ENCODE results near the gene SLC45A3. TPM values are rescaled to one million over a fixed set of nuclear protein-coding genes. Genes with fewer than 3 reads are reported as not detected.

SLC45A3 gene
- total and polyA plus RNA-seq, 2 of the 8 experiments (the other 6 are each of a cell fraction or from before 2014, with no cell fraction given), result 13.0 to 14.3 TPM

- no peak for TF ChIP-seq CHD7 (IDR thresholded peaks at IDR 0.05; ENCODE audit: insufficient replicate concordance, low read length)
- no peak for TF ChIP-seq BACH1 (IDR thresholded peaks at IDR 0.05; ENCODE audit: low read length)
- TF ChIP-seq USF2 (IDR thresholded peaks at IDR 0.05; ENCODE audit: low read length), result no peak
- no peak for TF ChIP-seq RXRA (IDR thresholded peaks at IDR 0.05; ENCODE audit: insufficient read depth, low read depth, low read length)
- TF ChIP-seq SP4 (IDR thresholded peaks at IDR 0.05; ENCODE audit: low read length), result no peak
- TF ChIP-seq TAF7 (optimal IDR thresholded peaks at IDR 0.05; ENCODE audit: borderline replicate concordance, low read depth, low read length), result no peak
- no peak for TF ChIP-seq CEBPB (IDR thresholded peaks at IDR 0.05; ENCODE audit: low read depth, low read length)
Measured at GRCh38 chr1:205616563-205617293, 63.6 kb downstream of the SLC45A3 start (continued).

All from H1 (cell line).